ENCODE measurements around the gene OPN4.

Gene OPN4

DNA sequence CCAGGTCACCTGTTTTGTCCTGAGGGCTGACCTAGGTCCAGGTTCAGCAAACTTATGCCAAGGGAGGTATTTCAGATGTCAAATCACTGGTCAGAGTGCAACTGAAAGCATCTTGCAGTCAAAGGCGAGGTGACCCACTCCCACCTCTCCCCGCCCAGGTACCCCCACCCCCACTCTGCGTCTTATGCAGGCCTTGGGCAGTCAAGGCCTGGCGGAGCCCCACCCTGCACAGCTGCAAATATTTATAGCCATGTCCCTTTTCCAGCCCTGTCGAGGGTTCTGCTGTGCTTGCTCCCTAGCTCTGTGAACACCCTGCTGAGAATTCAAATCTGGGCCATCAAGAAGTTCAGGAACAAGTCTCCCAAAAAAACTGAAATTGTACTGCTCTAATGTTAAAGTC is 61.5 kb downstream of the OPN4 start:
- Histone ChIP-seq H3K36me3 (ENCODE audit: control insufficient read depth, insufficient read depth, low read length) (no peaks in the 10 kb centered on the region), H3K79me2 (no peaks in the 10 kb centered on the region), H2AFZ (no peak overlapping the region), H3K4me3 (ENCODE audit: low read depth, low read length) (no peak overlapping the region), H3K9me3 (ENCODE audit: control insufficient read depth, low read length) (no peaks in the 10 kb centered on the region), H3K4me1 (peaks cover 1% of the 10 kb centered on the region), H3K9ac (no peak overlapping the region), H3K4me2 (ENCODE audit: low read length) (no peak overlapping the region), H3K27me3 (ENCODE audit: control insufficient read depth, insufficient read depth, low read length) (no peaks in the 10 kb centered on the region), H3K27ac (no peak overlapping the region)
- TF ChIP-seq, protein P1, sequence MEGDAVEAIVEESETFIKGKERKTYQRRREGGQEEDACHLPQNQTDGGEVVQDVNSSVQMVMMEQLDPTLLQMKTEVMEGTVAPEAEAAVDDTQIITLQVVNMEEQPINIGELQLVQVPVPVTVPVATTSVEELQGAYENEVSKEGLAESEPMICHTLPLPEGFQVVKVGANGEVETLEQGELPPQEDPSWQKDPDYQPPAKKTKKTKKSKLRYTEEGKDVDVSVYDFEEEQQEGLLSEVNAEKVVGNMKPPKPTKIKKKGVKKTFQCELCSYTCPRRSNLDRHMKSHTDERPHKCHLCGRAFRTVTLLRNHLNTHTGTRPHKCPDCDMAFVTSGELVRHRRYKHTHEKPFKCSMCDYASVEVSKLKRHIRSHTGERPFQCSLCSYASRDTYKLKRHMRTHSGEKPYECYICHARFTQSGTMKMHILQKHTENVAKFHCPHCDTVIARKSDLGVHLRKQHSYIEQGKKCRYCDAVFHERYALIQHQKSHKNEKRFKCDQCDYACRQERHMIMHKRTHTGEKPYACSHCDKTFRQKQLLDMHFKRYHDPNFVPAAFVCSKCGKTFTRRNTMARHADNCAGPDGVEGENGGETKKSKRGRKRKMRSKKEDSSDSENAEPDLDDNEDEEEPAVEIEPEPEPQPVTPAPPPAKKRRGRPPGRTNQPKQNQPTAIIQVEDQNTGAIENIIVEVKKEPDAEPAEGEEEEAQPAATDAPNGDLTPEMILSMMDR (IDR thresholded peaks at IDR 0.05), result no peak

Measured in parathyroid adenoma (tissue), 2 donors.